Rectal smooth muscle tissue (tissue), 1 donor: Measurements from ENCODE around the gene RNF187.
"Not testable (repeated sequence)": the region's sequence is repeated elsewhere in the genome, so short reads cannot be mapped to it uniquely, and the experiment has no call there.

ENCODE experiments used
- H3K27ac ChIP-seq: one replicate; pipeline ENCODE4 v1.7.0; 2013; ENCODE audit warnings: low read depth, low read length, inconsistent platforms
- H3K27me3 ChIP-seq: one replicate; pipeline ENCODE4 v1.7.0; 2013; ENCODE audit warnings: low read length; ENCODE audit not compliant: control insufficient read depth, insufficient read depth
- H3K36me3 ChIP-seq: one replicate; pipeline ENCODE4 v1.7.0; 2013; ENCODE audit warnings: low read length; ENCODE audit not compliant: control insufficient read depth, insufficient read depth
- H3K4me1 ChIP-seq: one replicate; pipeline ENCODE4 v1.7.0; 2013; ENCODE audit warnings: low read length; ENCODE audit not compliant: control insufficient read depth, insufficient read depth
- H3K4me3 ChIP-seq: one replicate; pipeline ENCODE4 v1.7.0; 2013; ENCODE audit warnings: low read length
- H3K9ac ChIP-seq: one replicate; pipeline ENCODE4 v1.7.0; 2013; ENCODE audit warnings: low read length

The RNF187 gene

DNA sequence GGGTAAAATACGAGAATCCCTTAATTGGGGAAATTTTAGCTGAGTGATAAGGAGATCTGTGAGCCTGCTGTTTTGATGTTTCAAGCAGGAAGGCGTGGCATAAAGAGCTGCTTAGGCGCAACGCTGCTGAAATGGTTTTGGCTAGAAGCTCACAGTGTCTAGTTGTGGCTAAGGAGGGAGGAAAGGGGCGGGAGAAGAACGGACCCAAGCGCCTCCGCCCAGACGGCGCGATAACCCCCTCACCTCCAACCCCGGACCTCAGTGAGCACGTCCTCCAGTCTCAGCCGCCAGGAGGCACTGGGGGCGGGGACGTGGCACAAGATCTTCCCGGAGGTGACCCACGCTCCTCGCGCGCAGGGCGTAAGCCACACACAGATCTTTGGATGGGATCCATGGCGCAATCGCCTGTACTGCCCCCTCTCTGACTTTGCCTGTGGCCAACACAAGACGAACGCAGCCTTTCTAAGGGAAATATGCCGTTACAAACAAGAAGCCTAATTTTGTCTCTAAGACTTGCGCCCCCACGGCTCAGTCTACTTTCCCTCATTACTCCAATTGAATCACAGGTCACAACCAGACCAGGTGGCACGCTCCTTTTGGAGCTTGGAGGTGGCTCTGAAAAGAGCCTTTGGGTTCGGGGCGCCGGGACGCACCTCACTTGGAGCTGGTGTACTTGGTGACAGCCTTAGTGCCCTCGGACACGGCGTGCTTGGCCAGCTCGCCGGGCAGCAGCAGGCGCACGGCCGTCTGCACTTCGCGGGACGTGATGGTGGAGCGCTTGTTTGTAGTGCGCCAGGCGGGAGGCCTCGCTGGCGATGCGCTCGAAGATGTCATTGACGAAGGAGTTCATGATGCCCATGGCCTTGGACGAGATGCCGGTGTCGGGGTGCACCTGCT, 23.4 kb upstream of the RNF187 start:
- Histone ChIP-seq H3K36me3 (no peaks in the 10 kb centered on the region), H3K27ac (no peak overlapping the region), H3K4me1 (no peaks in the 10 kb centered on the region), H3K9ac (no peak overlapping the region), H3K27me3 (peaks cover 14% of the 10 kb centered on the region), H3K4me3 (peak overlapping the region; percentile 26)

DNA sequence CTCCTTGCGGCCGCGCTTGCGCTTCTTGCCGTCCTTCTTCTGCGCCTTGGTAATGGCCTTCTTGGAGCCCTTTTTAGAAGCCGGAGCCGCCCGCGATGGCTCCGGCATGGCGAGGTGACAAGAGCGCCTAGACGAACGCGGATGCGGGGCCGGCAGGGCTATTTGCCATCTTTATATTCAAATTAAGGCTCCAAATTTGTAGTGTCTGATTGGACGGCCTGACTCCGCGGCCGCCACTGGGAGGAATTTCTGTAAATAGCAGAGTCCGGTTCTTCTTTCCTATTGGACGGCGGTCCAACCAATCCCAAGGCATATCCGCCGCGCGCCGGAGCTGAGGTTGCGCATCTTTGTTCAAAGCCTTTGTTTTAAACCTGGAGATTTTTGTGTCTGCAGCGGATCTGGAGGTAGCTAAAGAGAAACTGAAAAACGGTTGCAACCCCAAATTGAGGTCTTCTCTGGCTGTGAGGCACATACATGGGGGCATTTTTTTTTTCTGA, 22.6 kb upstream of the RNF187 start:
- no peak overlapping the region for H3K27ac ChIP-seq
- no peaks in the 10 kb centered on the region for H3K4me1 ChIP-seq
- no peak overlapping the region for H3K9ac ChIP-seq
- H3K4me3 ChIP-seq: peak overlapping the region; percentile 26
- no peaks in the 10 kb centered on the region for H3K36me3 ChIP-seq
- peaks cover 18% of the 10 kb centered on the region for H3K27me3 ChIP-seq

DNA sequence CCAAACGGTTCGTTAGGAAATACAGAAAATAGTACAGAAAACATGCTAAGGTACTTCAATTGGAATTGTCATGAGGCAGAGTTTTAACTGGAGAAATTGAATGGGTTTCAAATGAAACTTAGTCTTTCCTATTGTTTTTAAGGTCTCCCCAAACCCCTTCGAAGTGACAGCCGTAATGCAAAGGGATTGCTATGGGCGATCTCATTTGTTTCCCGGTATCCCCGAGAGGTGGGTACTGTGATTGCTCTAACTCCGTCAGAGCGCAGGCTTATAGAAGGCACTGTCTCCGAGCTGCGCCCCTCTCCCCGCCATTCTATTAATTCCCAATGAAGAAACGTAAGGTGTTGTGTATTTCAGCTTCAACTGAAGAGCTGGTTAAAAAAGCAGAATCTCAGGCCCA, 22.0 kb upstream of the RNF187 start:
- Histone ChIP-seq H3K4me3 (no peak overlapping the region), H3K27me3 (peaks cover 22% of the 10 kb centered on the region), H3K4me1 (no peaks in the 10 kb centered on the region), H3K9ac (no peak overlapping the region), H3K36me3 (no peaks in the 10 kb centered on the region), H3K27ac (no peak overlapping the region)

DNA sequence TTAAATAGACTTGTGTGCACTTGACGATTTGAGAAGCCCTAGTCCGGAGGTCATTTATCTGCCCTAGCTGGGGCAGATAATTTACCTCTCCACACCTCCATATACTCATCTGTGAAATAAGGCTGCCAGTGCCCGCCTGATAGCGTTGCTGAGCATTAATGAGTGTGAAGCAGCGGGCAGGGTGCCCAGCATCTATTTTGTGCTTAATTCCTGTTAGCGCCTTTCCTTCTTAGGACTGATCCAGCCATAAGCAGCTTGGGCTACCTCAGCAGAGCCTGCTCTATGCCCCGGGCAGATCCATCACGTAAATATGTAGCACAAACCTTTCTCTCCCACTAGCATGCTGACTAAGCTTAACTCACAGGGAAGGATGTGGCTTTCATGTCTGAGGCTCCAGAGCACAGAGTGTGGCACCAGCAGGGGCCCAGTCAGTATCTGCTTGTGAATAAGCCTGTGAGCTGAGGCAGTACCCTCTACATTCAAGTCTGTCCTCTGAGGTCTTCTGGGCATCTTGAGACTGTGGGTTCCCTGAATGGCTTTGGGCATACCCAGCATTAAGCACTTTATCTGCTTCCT, 21.5 kb upstream of the RNF187 start:
- Histone ChIP-seq H3K36me3 (no peaks in the 10 kb centered on the region), H3K4me1 (no peaks in the 10 kb centered on the region), H3K9ac (no peak overlapping the region), H3K27ac (no peak overlapping the region), H3K27me3 (peaks cover 24% of the 10 kb centered on the region), H3K4me3 (no peak overlapping the region)

DNA sequence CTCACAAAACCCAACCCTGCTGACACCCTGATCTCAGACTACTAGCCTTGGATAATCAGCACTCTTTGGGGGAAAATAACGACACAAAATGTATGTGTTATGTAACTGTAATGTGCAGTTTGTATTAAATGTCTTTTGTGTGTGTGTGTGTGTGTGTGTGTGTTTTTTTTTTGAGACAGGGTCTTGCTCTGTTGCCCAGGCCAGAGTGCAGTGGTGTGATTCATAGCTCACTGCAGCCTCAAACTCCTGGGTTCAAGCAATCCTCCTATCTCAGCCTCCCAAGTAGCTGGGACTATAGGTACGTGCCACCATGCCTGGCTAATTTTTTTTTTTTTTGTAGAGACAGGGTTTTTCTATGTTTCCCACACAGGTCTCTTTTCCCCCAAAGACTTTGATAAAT, 19.0 kb upstream of the RNF187 start:
- H3K36me3 ChIP-seq, H3K4me3 ChIP-seq, H3K9ac ChIP-seq, H3K27ac ChIP-seq, H3K4me1 ChIP-seq: not testable (repeated sequence)
- H3K27me3 ChIP-seq: peaks cover 26% of the 10 kb centered on the region

DNA sequence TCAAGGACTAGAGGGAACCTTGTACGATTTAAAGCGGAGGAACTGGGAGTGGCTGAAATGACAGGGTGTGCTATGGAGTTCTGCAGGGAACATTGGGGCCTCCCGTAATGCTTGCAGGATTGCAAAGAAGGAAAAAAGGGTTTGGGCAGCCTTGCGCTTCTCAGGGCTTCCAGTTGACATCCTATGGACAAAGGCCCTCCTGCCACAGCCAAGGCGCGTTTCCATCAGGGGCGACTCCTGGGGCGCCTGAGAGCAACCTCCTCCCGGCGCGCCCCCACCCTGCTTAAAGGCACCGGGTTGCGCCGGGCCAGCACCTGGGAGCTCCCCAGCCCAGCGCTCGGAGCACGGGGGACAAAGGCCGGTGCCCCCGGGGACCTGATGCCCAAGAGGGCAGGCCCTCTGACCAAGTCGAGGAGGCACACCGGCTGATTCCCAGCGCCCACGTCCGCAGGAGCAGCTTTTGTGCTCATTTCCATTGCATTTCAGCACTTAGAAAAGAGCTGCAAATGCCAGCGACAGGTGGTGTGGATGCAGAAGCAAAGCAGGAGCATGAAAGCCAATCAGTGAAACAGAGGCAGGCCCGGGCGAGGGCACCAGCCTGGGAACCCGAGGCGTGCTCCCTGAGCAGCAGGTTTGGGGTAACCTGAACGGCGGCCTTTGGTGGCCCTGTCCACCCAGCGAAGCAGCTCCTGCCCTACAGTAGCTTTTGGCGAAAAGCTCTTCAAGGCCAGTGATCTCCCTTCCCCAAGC, 17.6 kb upstream of the RNF187 start:
- H3K27me3 ChIP-seq: peaks cover 23% of the 10 kb centered on the region
- no peaks in the 10 kb centered on the region for H3K4me1 ChIP-seq
- H3K4me3 ChIP-seq: no peak overlapping the region
- no peak overlapping the region for H3K9ac ChIP-seq
- no peaks in the 10 kb centered on the region for H3K36me3 ChIP-seq
- no peak overlapping the region for H3K27ac ChIP-seq

DNA sequence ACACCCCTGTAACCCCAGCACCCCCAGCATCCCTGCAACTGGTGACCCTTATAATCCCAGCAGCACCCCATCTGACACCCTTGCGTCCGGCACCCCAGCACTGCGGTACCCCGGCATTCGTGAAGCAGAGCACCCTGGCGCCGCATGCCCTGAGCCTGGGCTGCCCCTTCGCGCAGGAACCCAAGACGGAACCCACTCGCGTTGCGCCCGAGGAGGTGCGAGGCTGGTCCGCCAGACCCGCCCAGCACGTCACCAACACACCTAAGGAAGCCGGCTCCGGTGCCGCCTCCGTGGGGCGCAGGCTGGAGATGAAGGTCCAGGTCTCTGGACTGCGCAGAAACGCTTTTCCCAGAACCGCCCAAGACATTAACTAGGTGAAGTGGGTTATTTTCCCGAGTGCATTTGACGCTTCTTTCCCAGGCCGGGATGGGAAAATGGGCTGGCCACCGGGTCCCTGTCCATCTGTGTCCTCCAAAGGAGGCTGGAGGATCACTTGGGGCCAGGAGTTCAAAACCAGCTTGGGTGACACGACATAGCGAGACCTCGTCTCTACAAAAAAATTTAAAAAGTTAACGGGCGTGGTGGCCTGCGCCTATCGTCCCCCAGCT, 15.9 kb upstream of the RNF187 start:
- Histone ChIP-seq H3K36me3 (no peaks in the 10 kb centered on the region), H3K4me1 (no peaks in the 10 kb centered on the region), H3K9ac (no peak overlapping the region), H3K27ac (no peak overlapping the region), H3K4me3 (no peak overlapping the region), H3K27me3 (peaks cover 15% of the 10 kb centered on the region)

DNA sequence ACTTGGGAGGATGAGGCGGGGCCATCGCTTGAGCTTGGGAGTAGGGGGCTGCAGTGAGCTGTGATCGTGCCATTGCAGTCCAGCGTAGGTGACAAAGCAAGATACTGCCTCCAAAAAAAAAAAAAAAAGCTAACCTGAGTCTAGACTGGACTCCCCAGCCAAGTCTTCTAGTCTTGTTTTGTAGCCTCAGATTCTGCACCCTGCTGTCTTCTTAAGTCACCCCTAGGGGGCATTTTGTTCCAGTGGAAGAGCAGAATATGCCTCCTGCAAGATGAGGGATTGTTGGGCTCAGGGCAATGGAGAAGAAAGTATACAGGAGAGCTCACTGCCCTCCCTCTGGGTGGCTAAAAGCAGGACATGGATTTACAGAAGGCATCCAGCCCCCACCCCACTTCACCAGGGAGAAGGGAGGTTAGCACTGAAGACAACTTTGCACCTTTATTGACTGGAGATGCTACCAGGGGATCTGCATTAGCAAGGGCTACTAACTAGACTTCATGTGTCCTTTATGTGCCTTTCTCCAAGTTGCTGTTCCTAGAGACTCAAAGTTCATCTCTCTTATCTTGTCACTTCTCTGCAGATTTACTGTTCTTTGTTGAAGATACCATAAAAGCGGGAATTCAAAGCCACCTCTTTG, 15.3 kb upstream of the RNF187 start:
- H3K4me1 ChIP-seq: no peaks in the 10 kb centered on the region
- peaks cover 15% of the 10 kb centered on the region for H3K27me3 ChIP-seq
- H3K9ac ChIP-seq: no peak overlapping the region
- H3K4me3 ChIP-seq: no peak overlapping the region
- H3K36me3 ChIP-seq: no peaks in the 10 kb centered on the region
- no peak overlapping the region for H3K27ac ChIP-seq

DNA sequence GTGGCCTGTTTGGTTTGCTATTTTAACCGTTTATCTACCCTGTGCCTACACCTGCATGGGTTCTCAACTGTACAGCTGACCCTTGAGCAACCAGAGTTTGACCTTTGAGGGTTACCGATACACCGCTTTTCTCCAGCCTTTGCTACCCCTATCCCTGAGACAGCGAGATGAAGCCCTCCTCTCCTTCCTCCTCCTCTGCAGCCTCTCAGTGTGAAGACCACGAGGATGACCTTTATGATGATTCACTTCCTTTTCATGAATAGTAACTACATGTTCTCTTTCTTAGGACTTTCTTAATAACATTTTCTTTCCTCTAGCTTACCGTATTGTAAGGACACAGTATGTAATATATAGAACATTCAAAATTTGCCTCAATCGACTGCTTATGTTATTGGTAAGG, 14.5 kb upstream of the RNF187 start:
- H3K36me3 ChIP-seq: no peaks in the 10 kb centered on the region
- no peak overlapping the region for H3K27ac ChIP-seq
- peaks cover 14% of the 10 kb centered on the region for H3K27me3 ChIP-seq
- no peak overlapping the region for H3K9ac ChIP-seq
- H3K4me3 ChIP-seq: no peak overlapping the region
- no peaks in the 10 kb centered on the region for H3K4me1 ChIP-seq

DNA sequence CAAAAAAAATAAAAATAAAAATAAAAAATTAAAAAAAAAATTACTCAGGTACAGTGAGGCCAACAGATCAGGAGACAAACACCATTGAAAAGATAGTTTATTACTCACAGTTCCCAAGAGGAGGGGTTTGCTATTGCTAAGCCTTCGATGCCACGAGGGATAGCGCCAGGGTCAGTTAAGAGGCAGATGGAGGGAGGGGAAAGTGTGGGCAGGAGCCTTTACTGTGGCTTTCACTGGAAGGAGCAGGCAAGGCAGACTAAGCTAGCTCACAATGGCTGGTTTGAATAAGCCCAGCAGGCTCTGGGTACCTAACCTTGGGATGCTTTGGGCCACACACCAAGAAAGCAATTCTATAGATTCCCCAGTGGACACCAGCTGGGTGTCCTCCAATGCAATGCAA, 12.7 kb upstream of the RNF187 start:
- H3K27ac ChIP-seq: no peak overlapping the region
- no peak overlapping the region for H3K9ac ChIP-seq
- H3K4me3 ChIP-seq: no peak overlapping the region
- no peaks in the 10 kb centered on the region for H3K36me3 ChIP-seq
- peaks cover 9% of the 10 kb centered on the region for H3K27me3 ChIP-seq
- no peaks in the 10 kb centered on the region for H3K4me1 ChIP-seq

DNA sequence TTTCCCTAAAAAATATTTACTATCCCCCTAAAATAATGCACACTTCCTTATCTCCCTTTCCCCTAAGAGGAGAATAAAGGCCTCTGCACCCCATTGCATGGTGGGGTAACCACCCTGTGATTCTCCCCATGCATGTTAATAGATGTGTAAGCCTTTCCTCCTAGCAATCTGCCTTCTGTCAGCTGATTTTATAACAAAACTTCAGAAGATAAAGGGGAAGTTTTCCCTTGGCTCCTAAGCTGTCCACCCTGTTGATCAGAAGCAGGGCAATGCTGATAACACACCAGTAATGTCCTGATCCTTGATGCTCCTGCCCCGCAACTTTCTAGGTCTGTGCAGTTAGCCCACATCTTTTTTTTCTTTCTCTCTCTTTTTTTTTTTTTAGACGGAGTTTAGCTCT, 11.4 kb upstream of the RNF187 start:
- no peak overlapping the region for H3K27ac ChIP-seq
- H3K27me3 ChIP-seq: peaks cover under 1% of the 10 kb centered on the region
- H3K4me1 ChIP-seq: no peaks in the 10 kb centered on the region
- no peaks in the 10 kb centered on the region for H3K36me3 ChIP-seq
- H3K4me3 ChIP-seq: no peak overlapping the region
- H3K9ac ChIP-seq: no peak overlapping the region

DNA sequence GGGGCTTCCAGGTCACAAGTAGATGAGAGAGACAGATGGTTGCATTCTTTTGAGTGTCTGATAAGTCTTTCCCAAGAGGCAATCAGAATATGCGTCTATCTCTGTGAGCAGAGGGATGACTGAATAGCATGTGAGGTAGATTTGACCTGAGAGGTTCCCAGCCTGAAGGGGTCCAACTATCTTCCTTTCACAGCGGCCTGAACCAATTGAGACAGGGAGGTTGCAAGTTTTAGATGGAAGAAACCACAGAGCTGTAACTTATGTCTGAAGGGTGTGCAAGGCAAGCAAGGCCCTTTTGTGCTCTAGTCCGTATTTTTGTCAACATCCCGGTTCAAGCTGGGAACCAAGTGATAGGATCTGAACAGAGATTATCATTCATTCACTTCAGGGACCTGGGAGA, 9.9 kb upstream of the RNF187 start:
- Histone ChIP-seq H3K27me3 (no peaks in the 10 kb centered on the region), H3K9ac (no peak overlapping the region), H3K4me3 (no peak overlapping the region), H3K4me1 (no peaks in the 10 kb centered on the region), H3K36me3 (no peaks in the 10 kb centered on the region), H3K27ac (no peak overlapping the region)
